ENCODE results near the gene GFY.

Gene GFY

DNA sequence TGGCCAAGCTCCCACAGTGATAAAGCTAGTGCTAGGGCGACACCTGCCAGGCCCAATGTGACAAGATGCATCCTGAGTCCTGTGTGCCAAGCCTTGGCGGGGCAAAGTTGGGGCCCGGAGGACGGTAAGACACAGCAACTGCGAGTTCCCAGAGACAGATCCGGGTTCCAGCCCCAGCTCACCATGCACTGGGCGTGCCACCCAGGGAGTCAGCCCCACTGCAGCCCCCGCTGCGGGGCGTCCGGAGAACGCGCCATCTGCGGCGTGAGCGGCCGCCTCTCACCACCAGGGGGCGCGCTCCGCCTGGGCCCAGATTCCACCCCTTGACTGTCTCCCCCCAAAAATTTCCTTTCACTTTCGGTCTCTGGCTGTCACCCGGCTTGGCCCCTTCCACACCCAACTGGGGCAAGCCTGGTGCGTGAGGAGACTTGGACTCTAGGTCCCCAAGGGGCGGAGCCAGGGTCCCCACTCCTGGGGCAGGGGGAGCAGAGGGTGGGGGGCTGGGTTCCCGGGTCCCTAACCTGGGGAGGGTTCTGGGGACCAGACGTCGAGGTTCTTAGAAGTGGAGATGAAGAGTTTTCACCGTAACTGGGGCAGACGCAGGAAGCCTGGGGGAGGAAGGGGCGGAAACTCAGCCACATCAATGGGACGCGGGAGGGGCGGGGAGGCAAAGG is 48.8 kb downstream of the GFY start, which contains the start of gene FLT3LG:
Gene FLT3LG (plus strand): TSS at position 348 of the 674 bp plus-strand sequence. CDS start 425 bp downstream, outside the sequence.
- no peak for FAIRE-seq

DNA sequence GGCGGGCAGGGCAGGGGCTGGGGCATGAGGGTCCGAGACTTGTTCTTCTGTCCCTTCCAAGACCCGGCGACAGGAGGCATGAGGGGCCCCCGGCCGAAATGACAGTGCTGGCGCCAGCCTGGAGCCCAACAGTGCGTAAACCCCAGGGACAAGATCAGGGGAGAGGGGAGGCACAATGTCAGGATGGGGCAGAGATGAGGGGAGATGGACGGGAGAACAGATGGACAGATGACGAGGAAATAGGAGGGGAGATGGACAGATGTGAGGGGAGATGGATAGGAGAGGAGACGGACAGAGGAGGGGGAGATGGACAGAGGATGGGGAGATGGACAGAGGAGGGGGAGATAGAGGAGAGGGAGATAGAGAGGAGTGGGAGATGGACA is 49.3 kb downstream of the GFY start:
- FAIRE-seq, result no peak

DNA sequence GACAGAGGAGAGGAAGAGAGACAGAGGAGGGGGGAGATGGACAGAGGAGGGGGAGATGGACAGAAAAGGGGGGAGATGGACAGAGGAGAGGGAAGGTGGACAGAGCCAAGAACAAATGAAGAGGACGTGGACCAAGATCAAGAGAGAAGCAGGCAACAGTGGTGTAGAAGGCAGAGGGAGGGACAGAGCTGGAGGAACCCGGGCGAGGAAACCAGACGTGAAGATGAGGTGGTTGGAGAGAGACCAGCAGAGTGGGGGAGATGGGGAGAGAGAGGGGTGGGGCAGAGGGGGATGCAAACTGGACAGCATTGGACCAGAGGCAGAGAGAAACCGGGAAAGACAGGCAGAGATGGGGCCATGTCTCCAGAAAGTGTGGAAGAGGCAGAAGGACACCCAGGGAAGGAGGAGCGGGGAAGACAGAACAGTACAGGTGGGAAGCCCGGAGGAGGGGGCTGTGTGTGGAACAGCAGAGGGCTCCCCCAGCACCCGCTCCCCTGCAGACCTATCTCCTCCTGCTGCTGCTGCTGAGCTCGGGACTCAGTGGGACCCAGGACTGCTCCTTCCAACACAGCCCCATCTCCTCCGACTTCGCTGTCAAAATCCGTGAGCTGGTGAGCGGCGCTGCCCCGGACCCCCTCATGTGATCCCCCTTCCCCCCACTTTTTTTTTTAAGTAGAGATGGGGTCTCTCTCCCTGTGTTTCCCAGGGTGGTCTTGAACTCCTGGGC is 50.2 kb downstream of the GFY start:
- FAIRE-seq, result no peak

GRCh38 chr19:49475995-49476880 is 51.0 kb downstream of the GFY start:
- no peak for FAIRE-seq

Measured in endometrium (tissue), 2 donors.